OCI-LY7 (cell line): Measurements from ENCODE around the gene SMPD1. TPM values are rescaled to one million over a fixed set of nuclear protein-coding genes. Genes with fewer than 3 reads are reported as not detected.

Source experiments
- BruUV-seq: library from RNA; stranded (reverse); fragments of 400-500 nt; replicated peaks from 2 replicates; lab custom pipeline; 2021; lab: Mats Ljungman, UMichigan
- CTCF ChIA-PET: fragments of 300-600 bp; sonication (Branson Sonifier 250); formaldehyde crosslinking; loops from one replicate; lab custom pipeline; 2022; ENCODE audit warnings: antibody characterized with exemption; ENCODE audit not compliant: unreplicated experiment; lab: Charles Lee
- POLR2A ChIA-PET: fragments of 300-600 bp; sonication (Branson Sonifier 250); formaldehyde crosslinking; loops from one replicate; lab custom pipeline; 2022; ENCODE audit warnings: antibody characterized with exemption; lab: Charles Lee
- DNase-seq: peaks from one replicate; pipeline ENCODE4 v3.0.0-alpha.2; 2015; ENCODE audit warnings: low spot score
- H2AFZ ChIP-seq: fragments of 200-600 bp; sonication (generic), shearing (Covaris generic); 2 replicates; pipeline ENCODE4 v1.6.1; 2014; ENCODE audit warnings: mild to moderate bottlenecking, antibody characterized with exemption, low read length, moderate library complexity
- H3K27ac ChIP-seq: fragments of 200-600 bp; sonication (generic); 2 replicates; pipeline ENCODE4 v1.5.1; 2014; ENCODE audit warnings: mixed run types, low read depth, mild to moderate bottlenecking, moderate library complexity, low read length, inconsistent platforms; ENCODE audit not compliant: poor library complexity, severe bottlenecking
- H3K36me3 ChIP-seq: fragments of 200-600 bp; sonication (generic); 2 replicates; pipeline ENCODE4 v1.6.1; 2014; ENCODE audit warnings: mild to moderate bottlenecking, antibody characterized with exemption, low read length, moderate library complexity, mixed read lengths; ENCODE audit not compliant: insufficient read depth
- H3K4me1 ChIP-seq: fragments of 200-600 bp; sonication (generic); 2 replicates; pipeline ENCODE4 v1.5.1; 2014; ENCODE audit warnings: mild to moderate bottlenecking, low read length; ENCODE audit not compliant: insufficient read depth, poor library complexity, severe bottlenecking
- H3K4me2 ChIP-seq: fragments of 200-600 bp; sonication (generic); 2 replicates; pipeline ENCODE4 v1.6.1; 2014; ENCODE audit warnings: mild to moderate bottlenecking, low read length
- H3K4me3 ChIP-seq: fragments of 200-600 bp; sonication (generic); 2 replicates; pipeline ENCODE4 v1.5.1; 2014; ENCODE audit warnings: mild to moderate bottlenecking, low read depth, low read length; ENCODE audit not compliant: poor library complexity, severe bottlenecking
- H3K79me2 ChIP-seq: fragments of 200-600 bp; sonication (generic); 2 replicates; pipeline ENCODE4 v1.6.1; 2016; ENCODE audit warnings: low read depth, mild to moderate bottlenecking, low read length, moderate library complexity, mixed read lengths; ENCODE audit not compliant: insufficient read depth
- H3K9me2 ChIP-seq: fragments of 200-600 bp; sonication (generic); 2 replicates; pipeline ENCODE4 v1.6.1; 2016; ENCODE audit warnings: mild to moderate bottlenecking, low read length, mixed read lengths; ENCODE audit not compliant: insufficient read depth
- H3K9me3 ChIP-seq: fragments of 200-600 bp; sonication (generic); 2 replicates; pipeline ENCODE4 v1.6.1; 2014; ENCODE audit warnings: mild to moderate bottlenecking, mixed run types, low read length, mixed read lengths
- H4K20me1 ChIP-seq: fragments of 200-600 bp; sonication (generic); 2 replicates; pipeline ENCODE4 v1.6.1; 2014; ENCODE audit warnings: mild to moderate bottlenecking, antibody characterized with exemption, low read length, moderate library complexity, mixed read lengths; ENCODE audit not compliant: insufficient read depth
- EZH2phosphoT487 ChIP-seq: fragments of 200-600 bp; sonication (generic); IDR thresholded peaks from 2 replicates; pipeline ENCODE4 v1.6.1; 2018; ENCODE audit warnings: low read depth, borderline replicate concordance, mild to moderate bottlenecking, mixed run types, antibody characterized with exemption, low read length, moderate library complexity, mixed read lengths
- intact Hi-C: fragments of 100-400 bp; cut with micrococcal nuclease; formaldehyde crosslinking; loops from one replicate; pipeline ENCODE4 v1.10.0; 2022; ENCODE audit not compliant: unreplicated experiment
- total RNA-seq, 2 experiments: library from RNA; depleted of rRNA in 1 of 2; stranded (reverse); fragments of >200 nt in 1 of 2; shearing (Covaris generic) in 1 of 2; gene quantifications; 2 replicates each; pipeline ENCODE4 v1.2.3, GENCODE V29; 2014 to 2022
- TF ChIP-seq, protein P1 (sequence below): fragments of 200-600 bp; sonication (generic); conservative IDR thresholded peaks from 2 replicates; pipeline ENCODE4 v1.5.1; 2014; ENCODE audit warnings: mild to moderate bottlenecking, antibody characterized with exemption, low read length, moderate library complexity, mixed read lengths

The SMPD1 gene
- total RNA-seq, 2 experiments from 2014 or later: 5.1 to 11.9 TPM

- no peak overlapping the region for H2AFZ ChIP-seq
- BruUV-seq: no TSS peak
- POLR2A ChIA-PET: interaction anchor here (0.9 to 3.6 kb wide), 5 partner anchors 8 to 38 kb away, joined by 3 to 23 read pairs (median 9); partner anchors contain the start of genes APBB1 and SMPD1
- no peaks in the 10 kb centered on the region for H3K79me2 ChIP-seq
- TF ChIP-seq, protein P1, sequence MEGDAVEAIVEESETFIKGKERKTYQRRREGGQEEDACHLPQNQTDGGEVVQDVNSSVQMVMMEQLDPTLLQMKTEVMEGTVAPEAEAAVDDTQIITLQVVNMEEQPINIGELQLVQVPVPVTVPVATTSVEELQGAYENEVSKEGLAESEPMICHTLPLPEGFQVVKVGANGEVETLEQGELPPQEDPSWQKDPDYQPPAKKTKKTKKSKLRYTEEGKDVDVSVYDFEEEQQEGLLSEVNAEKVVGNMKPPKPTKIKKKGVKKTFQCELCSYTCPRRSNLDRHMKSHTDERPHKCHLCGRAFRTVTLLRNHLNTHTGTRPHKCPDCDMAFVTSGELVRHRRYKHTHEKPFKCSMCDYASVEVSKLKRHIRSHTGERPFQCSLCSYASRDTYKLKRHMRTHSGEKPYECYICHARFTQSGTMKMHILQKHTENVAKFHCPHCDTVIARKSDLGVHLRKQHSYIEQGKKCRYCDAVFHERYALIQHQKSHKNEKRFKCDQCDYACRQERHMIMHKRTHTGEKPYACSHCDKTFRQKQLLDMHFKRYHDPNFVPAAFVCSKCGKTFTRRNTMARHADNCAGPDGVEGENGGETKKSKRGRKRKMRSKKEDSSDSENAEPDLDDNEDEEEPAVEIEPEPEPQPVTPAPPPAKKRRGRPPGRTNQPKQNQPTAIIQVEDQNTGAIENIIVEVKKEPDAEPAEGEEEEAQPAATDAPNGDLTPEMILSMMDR: no peak
- TF ChIP-seq EZH2phosphoT487: no peak
- H3K9me3 ChIP-seq: no peaks in the 10 kb centered on the region
- intact Hi-C loops: no loop called here
- H3K27ac ChIP-seq: peak overlapping the region; percentile 98
- H3K36me3 ChIP-seq: peaks cover 17% of the 10 kb centered on the region
- CTCF ChIA-PET: interaction anchor here (0.7 kb wide), 1 partner anchor 39 kb away, joined by 3 read pairs; no protein-coding TSS in a partner anchor
- H3K4me2 ChIP-seq: peak overlapping the region; percentile 88
- no peak overlapping the region for H3K4me3 ChIP-seq
- H4K20me1 ChIP-seq: no peaks in the 10 kb centered on the region
- no peak for DNase-seq
- H3K9me2 ChIP-seq: no peaks in the 10 kb centered on the region
- H3K4me1 ChIP-seq: peaks cover 51% of the 10 kb centered on the region
These were observed 11.2 kb downstream of the SMPD1 start for GRCh38 chr11:6401464-6401863.

DNA sequence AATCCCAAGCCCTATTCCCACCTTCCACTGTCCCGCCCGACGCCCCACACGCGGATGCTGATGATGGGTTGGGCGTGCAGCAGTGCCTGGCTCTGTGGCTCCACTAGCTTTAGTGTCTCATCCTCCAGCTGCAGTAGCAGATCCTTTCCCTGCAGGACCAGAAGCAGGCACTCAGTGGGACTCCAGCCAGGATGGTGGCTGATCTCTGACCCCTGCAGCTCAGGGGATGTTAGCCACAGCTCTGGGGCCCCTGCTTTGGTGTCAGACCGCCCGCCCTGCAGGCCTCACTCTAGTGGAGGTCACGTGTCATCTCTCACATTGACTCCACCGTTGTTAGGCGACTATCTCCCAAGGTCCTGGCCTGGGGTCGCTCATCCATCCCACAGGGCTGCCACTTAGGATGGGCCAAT, 11.8 kb downstream of the SMPD1 start:
- Histone ChIP-seq H3K9me3 (no peaks in the 10 kb centered on the region), H3K36me3 (peaks cover 17% of the 10 kb centered on the region), H3K79me2 (no peaks in the 10 kb centered on the region), H3K27ac (peak overlapping the region; percentile 98), H4K20me1 (no peaks in the 10 kb centered on the region), H2AFZ (peak overlapping the region; percentile 17; the same call in 1 of the 2 replicates), H3K4me1 (peaks cover 57% of the 10 kb centered on the region), H3K4me2 (peak overlapping the region; percentile 88), H3K9me2 (no peaks in the 10 kb centered on the region), H3K4me3 (peak overlapping the region; percentile 58)
- POLR2A ChIA-PET: interaction anchor here (0.9 to 3.6 kb wide), 14 partner anchors 9 to 62 kb away, joined by 3 to 23 read pairs (median 6); partner anchors contain the start of genes APBB1 and SMPD1
- intact Hi-C loops: loop anchor here (1.0 kb wide), 2 partner anchors 17 to 32 kb away; partner anchors contain the start of gene APBB1
- DNase-seq: peak; percentile 27
- BruUV-seq: no TSS peak
- no peak for TF ChIP-seq EZH2phosphoT487
- TF ChIP-seq, protein P1: no peak
- CTCF ChIA-PET: interaction anchor here (0.7 to 2.3 kb wide), 3 partner anchors 23 to 42 kb away, joined by 3 to 8 read pairs (median 8); no protein-coding TSS in a partner anchor

DNA sequence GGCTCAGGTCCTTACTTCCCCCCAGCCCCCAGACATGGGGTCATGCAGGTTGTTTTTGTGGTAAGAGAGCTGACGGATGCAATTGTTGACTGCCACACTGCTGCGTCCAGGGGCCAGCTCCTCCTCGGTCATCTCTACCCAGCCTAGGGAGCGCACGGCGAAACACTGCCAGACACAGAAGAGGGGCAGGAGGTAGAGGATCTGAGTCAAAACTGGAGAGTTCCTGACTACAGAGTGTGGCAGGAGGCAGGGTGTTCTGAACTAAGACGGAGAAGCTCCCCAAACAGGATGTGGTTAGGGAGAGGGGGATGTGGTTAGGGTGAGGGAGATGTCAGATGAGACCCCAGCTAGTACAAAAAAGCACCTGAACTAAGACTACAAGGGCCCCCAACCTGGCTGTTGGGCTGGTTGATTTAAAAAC, 12.3 kb downstream of the SMPD1 start:
- ChIA-PET POLR2A (interaction anchor here (0.5 to 3.6 kb wide), 19 partner anchors 9 to 80 kb away, joined by 3 to 23 read pairs (median 5); partner anchors contain the start of genes APBB1, SMPD1 and TIMM10B), CTCF (interaction anchor here (0.5 to 2.3 kb wide), 6 partner anchors 11 to 1226 kb away, joined by 3 to 8 read pairs (median 4); no protein-coding TSS in a partner anchor)
- no TSS peak for BruUV-seq
- Histone ChIP-seq H3K9me2 (no peaks in the 10 kb centered on the region), H3K9me3 (no peaks in the 10 kb centered on the region), H3K79me2 (no peaks in the 10 kb centered on the region), H3K4me1 (peaks cover 60% of the 10 kb centered on the region), H3K4me2 (peak overlapping the region; percentile 88), H3K4me3 (peak overlapping the region; percentile 58), H3K27ac (peak overlapping the region; percentile 98), H3K36me3 (peaks cover 17% of the 10 kb centered on the region), H4K20me1 (no peaks in the 10 kb centered on the region), H2AFZ (peak overlapping the region; percentile 17; the same call in 1 of the 2 replicates)
- DNase-seq: peak; percentile 95
- TF ChIP-seq EZH2phosphoT487: no peak
- TF ChIP-seq, protein P1: no peak
- intact Hi-C loops: loop anchor here (1.0 kb wide), 2 partner anchors 17 to 32 kb away; partner anchors contain the start of gene APBB1
